HepG2 (cell line): ENCODE data around the gene SELENOW. TPM values are rescaled to one million over a fixed set of nuclear protein-coding genes. Genes with fewer than 3 reads are reported as not detected.

ENCODE experiments used
- ATAC-seq: fragments of 200-7000 bp; cut with Tn5 transposase; 3 replicates; pipeline ENCODE4 v1.9.1; 2020; ENCODE audit warnings: mild to moderate bottlenecking, moderate library complexity
- BruUV-seq: library from RNA; stranded (reverse); fragments of 400-500 nt; replicated peaks from 2 replicates; lab custom pipeline; 2021; lab: Mats Ljungman, UMichigan
- CTCF ChIA-PET: fragments of 300-600 bp; formaldehyde crosslinking; extraction: SDS; loops from one replicate; lab custom pipeline; 2021; ENCODE audit warnings: low total read pairs, inconsistent platforms, low intra/inter-chr PET ratio; lab: Yijun Ruan, JAX
- POLR2A ChIA-PET: fragments of 350-600 bp; sonication (Branson Sonifier 250); formaldehyde crosslinking; loops from one replicate; lab custom pipeline; 2020; ENCODE audit warnings: antibody characterized with exemption, inconsistent platforms; lab: Yijun Ruan, JAX
- DNase-seq: peaks from one replicate; pipeline ENCODE4 v3.0.0-alpha.2; 2015; ENCODE audit warnings: low spot score
- FAIRE-seq: peaks from 3 replicates; lab custom pipeline; 2011; peaks lifted over from hg19 to GRCh38; lab: Jason Lieb, UNC
- H2AFZ ChIP-seq: one replicate; pipeline ENCODE4 v1.6.1; 2011; ENCODE audit warnings: low read length, inconsistent platforms
- H3K27ac ChIP-seq: fragments of 300-600 bp; 3 replicates; pipeline ENCODE4 v1.8.0; 2011; ENCODE audit warnings: mixed run types, mild to moderate bottlenecking, mixed read lengths, low read length, inconsistent platforms; ENCODE audit not compliant: insufficient read depth; ENCODE audit errors: extremely low read length
- H3K27me3 ChIP-seq, 2 experiments: fragments of 200-600 bp in 1 of 2; 2 replicates in 1 of 2; 3 replicates in 1 of 2; pipeline versions ENCODE4 v1.6.0 to v1.8.0; 2011; ENCODE audit warnings: low read length in 2 of 2, mild to moderate bottlenecking in 2 of 2, moderate library complexity in 2 of 2, inconsistent platforms in 1 of 2; ENCODE audit not compliant: insufficient read depth in 2 of 2, control insufficient read depth in 1 of 2
- H3K36me3 ChIP-seq, 2 experiments: fragments of 200-600 bp in 1 of 2; replicated peaks in 1 of 2; 2 replicates in 1 of 2; 3 replicates in 1 of 2; pipeline versions ENCODE4 v1.5.1 to v1.8.0; 2011; ENCODE audit warnings: low read length in 2 of 2, inconsistent platforms in 1 of 2; ENCODE audit not compliant: insufficient read depth in 2 of 2, control insufficient read depth in 1 of 2
- H3K4me1 ChIP-seq: 2 replicates; pipeline ENCODE4 v1.5.1; 2012; ENCODE audit warnings: low read length, inconsistent platforms; ENCODE audit not compliant: insufficient read depth
- H3K4me2 ChIP-seq: 2 replicates; pipeline ENCODE4 v1.6.0; 2011; ENCODE audit warnings: low read depth, low read length, inconsistent platforms
- H3K4me3 ChIP-seq, 3 experiments: fragments of 200-600 bp in 1 of 3; sonication (generic), shearing (Covaris generic) in 1 of 3; replicated peaks in 1 of 3; 2 replicates each; pipeline ENCODE4 v1.5.1; 2011 to 2016; ENCODE audit warnings: low read length in 3 of 3, inconsistent platforms in 2 of 3, low read depth in 2 of 3, mild to moderate bottlenecking in 2 of 3, control low read depth in 1 of 3, mixed read lengths in 1 of 3; ENCODE audit not compliant: insufficient read depth in 1 of 3
- H3K79me2 ChIP-seq: one replicate; pipeline ENCODE4 v1.6.1; 2011; ENCODE audit warnings: low read length, inconsistent platforms; ENCODE audit not compliant: insufficient read depth
- H3K9ac ChIP-seq: 2 replicates; pipeline ENCODE4 v1.6.0; 2011; ENCODE audit warnings: mild to moderate bottlenecking, low read depth, low read length, inconsistent platforms; ENCODE audit not compliant: insufficient read depth
- H3K9me3 ChIP-seq: 2 replicates; pipeline ENCODE4 v1.5.1; 2012; ENCODE audit warnings: mild to moderate bottlenecking, low read length
- H4K20me1 ChIP-seq: 2 replicates; pipeline ENCODE4 v1.6.0; 2011; ENCODE audit warnings: inconsistent platforms, mild to moderate bottlenecking, low read length, moderate library complexity; ENCODE audit not compliant: insufficient read depth
- AGO2 ChIP-seq: fragments of 200-400 bp; formaldehyde crosslinking; optimal IDR thresholded peaks from 2 replicates; pipeline ENCODE3; 2017; ENCODE audit warnings: mild to moderate bottlenecking, low read depth, low read length, moderate library complexity
- E2F5 ChIP-seq: sonication (generic); formaldehyde crosslinking; conservative IDR thresholded peaks from 2 replicates; pipeline ENCODE4 v1.4.0; 2020; ENCODE audit warnings: missing genetic modification reagents
- HNRNPH1 ChIP-seq: fragments of 200-400 bp; formaldehyde crosslinking; optimal IDR thresholded peaks from 2 replicates; pipeline ENCODE3; 2017; ENCODE audit warnings: mild to moderate bottlenecking, low read depth, low read length
- KDM2A ChIP-seq: sonication (generic); formaldehyde crosslinking; IDR thresholded peaks from 2 replicates; pipeline ENCODE4 v1.4.0; 2020; ENCODE audit warnings: low read depth, missing genetic modification reagents, borderline replicate concordance
- MAZ ChIP-seq, 2 experiments: sonication (generic) in 1 of 2; formaldehyde crosslinking in 1 of 2; IDR thresholded peaks; 2 replicates each; pipeline versions ENCODE4 v1.5.0 to v1.6.1; 2012 to 2020; ENCODE audit warnings: low read depth in 2 of 2, mild to moderate bottlenecking in 2 of 2, borderline replicate concordance in 1 of 2, improper control_type of control experiment in 1 of 2, low read length in 1 of 2, missing genetic modification reagents in 1 of 2, moderate library complexity in 1 of 2
- PCBP2 ChIP-seq: fragments of 200-400 bp; formaldehyde crosslinking; optimal IDR thresholded peaks from 2 replicates; pipeline ENCODE3; 2018; ENCODE audit warnings: low read length, low read depth; ENCODE audit not compliant: poor library complexity, severe bottlenecking
- PHF20 ChIP-seq: sonication (generic); formaldehyde crosslinking; IDR thresholded peaks from 2 replicates; pipeline ENCODE4 v1.5.0; 2020; ENCODE audit warnings: mild to moderate bottlenecking, missing genetic modification reagents
- PHF5A ChIP-seq: IDR thresholded peaks from one replicate; pipeline ENCODE4 v1.6.1; 2018; ENCODE audit warnings: low read depth, missing genetic modification reagents; ENCODE audit not compliant: unreplicated experiment
- POLR2A ChIP-seq, 2 experiments: IDR thresholded peaks; 2 replicates each; pipeline ENCODE4 v1.6.1; 2011; ENCODE audit warnings: low read depth in 2 of 2, low read length in 2 of 2, mild to moderate bottlenecking in 1 of 2, moderate library complexity in 1 of 2; ENCODE audit not compliant: insufficient read depth in 1 of 2
- RBFOX2 ChIP-seq: fragments of 200-400 bp; formaldehyde crosslinking; IDR thresholded peaks from 2 replicates; pipeline ENCODE4 v1.6.1; 2017; ENCODE audit warnings: low read depth, mild to moderate bottlenecking, low read length
- REPIN1 ChIP-seq: sonication (generic); formaldehyde crosslinking; IDR thresholded peaks from 2 replicates; pipeline ENCODE4 v1.8.0; 2022; ENCODE audit warnings: missing genetic modification reagents, low read depth, mild to moderate bottlenecking, borderline replicate concordance
- SAFB2 ChIP-seq: sonication (generic); formaldehyde crosslinking; IDR thresholded peaks from 2 replicates; pipeline ENCODE4 v1.5.1; 2020; ENCODE audit warnings: missing genetic modification reagents, low read depth, mild to moderate bottlenecking, borderline replicate concordance
- ZNF12 ChIP-seq: sonication (generic); formaldehyde crosslinking; IDR thresholded peaks from 2 replicates; pipeline ENCODE4 v1.5.0; 2020; ENCODE audit warnings: missing genetic modification reagents
- ZNF296 ChIP-seq: sonication (generic); formaldehyde crosslinking; conservative IDR thresholded peaks from 2 replicates; pipeline ENCODE4 v1.5.0; 2020; ENCODE audit warnings: mild to moderate bottlenecking, missing genetic modification reagents
- ZNF7 ChIP-seq: IDR thresholded peaks from 2 replicates; pipeline ENCODE4 v1.6.1; 2016; ENCODE audit warnings: missing biosample characterization, missing genetic modification reagents
- WGBS: methylation state at CpG from one replicate; pipeline ENCODE4 v1.1.6; 2017; ENCODE audit warnings: low lambda C conversion rate; 5-methylcytosine and 5-hydroxymethylcytosine counted together
- in situ Hi-C: cut with HindIII; loops from 2 replicates; pipeline ENCODE4 v1.10.0; 2017; ENCODE audit warnings: low pct_unique_long_range_greater_than_20kb; ENCODE audit not compliant: extremely low pct_ligation_motif_present
- intact Hi-C: fragments of 100-400 bp; cut with micrococcal nuclease; formaldehyde crosslinking; loops from one replicate; pipeline ENCODE4 v1.10.0; 2022; ENCODE audit not compliant: unreplicated experiment
- polyA plus RNA-seq, 8 experiments: library from polyadenylated mRNA; depleted of rRNA in 3 of 8; stranded (reverse) in 7 of 8; unstranded in 1 of 8; fragments of >200 nt; fragmentation: Illumina TruSeq in 4 of 8; extraction: Trizol in 4 of 8; gene quantifications; 2 replicates each; pipeline versions ENCODE4 v1.2.1 to v1.2.3, GENCODE V29; 2011 to 2016; ENCODE audit warnings: low read depth in 4 of 8, missing spikeins in 1 of 8, mixed read lengths in 1 of 8; ENCODE audit not compliant: insufficient read depth in 1 of 8
- total RNA-seq, 5 experiments: library from RNA; depleted of rRNA; stranded (reverse); fragments of >200 nt; fragmentation: Illumina TruSeq; extraction: Trizol; gene quantifications; 2 replicates each; pipeline ENCODE4 v1.2.3, GENCODE V29; 2016; ENCODE audit warnings: low read depth in 1 of 5

The SELENOW gene
- total and polyA plus RNA-seq, 2 of the 13 experiments (the other 11 are each of a cell fraction or from before 2014, with no cell fraction given) = 50.3 to 64.7 TPM

DNA sequence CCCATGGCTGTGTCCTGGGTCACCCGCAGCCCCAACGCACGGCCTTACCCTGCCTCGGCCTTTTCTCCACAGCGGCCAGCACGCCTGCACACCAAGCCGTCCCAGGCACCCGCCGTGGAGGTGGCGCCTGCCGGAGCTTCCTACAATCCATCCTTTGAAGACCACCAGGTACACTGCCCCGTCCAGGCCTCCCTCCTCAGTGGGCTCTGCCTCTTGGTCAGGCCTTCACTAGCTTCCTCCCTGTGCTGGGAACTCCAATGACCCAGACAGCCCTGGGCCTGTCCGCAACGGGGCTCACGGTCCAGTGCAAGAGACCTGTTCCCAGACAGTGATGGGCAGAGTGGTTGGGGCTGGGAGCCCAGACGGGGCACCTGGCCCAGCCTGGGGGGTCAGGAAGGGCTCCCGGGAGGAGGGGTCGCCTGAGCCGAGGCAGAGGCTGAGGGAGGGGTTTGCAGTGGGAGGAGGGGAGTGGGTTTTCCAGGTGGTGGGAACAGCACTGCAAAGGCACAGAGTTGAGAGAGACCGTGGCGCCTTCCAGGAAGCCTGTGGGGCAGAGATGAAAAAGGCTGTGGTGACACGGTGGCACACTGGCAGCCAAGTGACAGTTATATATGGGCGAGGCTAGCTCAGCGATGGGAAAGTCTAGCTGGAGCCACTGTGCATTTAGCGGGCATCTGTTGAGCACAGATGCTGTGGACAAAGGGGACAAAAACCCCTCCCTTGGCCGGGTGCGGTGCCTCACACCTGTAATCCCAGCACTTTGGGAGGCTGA, 25.9 kb upstream of the SELENOW start:
- Histone ChIP-seq H3K9ac (no peak overlapping the region), H3K4me2 (no peak overlapping the region), H3K4me3 (no peak overlapping the region), H3K4me1 (peaks cover 37% of the 10 kb centered on the region), H2AFZ (no peak overlapping the region), H4K20me1 (0 out of 2 replicates have a peak, but pooled peaks cover 12% of the 10 kb centered on the region), H3K79me2 (peaks cover 10% of the 10 kb centered on the region), H3K36me3 (peaks cover 41 to 83% of the 10 kb centered on the region in 2 experiments; a peak in 4 of 5 replicates), H3K27me3 (no peaks in the 10 kb centered on the region), H3K9me3 (no peaks in the 10 kb centered on the region), H3K27ac (no peak overlapping the region)
- POLR2A ChIA-PET = interaction anchor here (0.6 kb wide), 1 partner anchor 36 kb away, joined by 3 read pairs; no protein-coding TSS in a partner anchor
- no peak for ATAC-seq
- no TSS peak for BruUV-seq
- 0 out of 4 replicates have a peak, but pooled peaks of 1 of the 2 experiments have one; percentile 23 for TF ChIP-seq POLR2A (IDR thresholded peaks at IDR 0.05; ENCODE audit: insufficient read depth in 1 of 2, low read depth in 2 of 2, low read length in 2 of 2)
- TF ChIP-seq ZNF296 (CRISPR knock-in tag) = no peak
- TF ChIP-seq PHF20 (CRISPR knock-in tag) = no peak
- TF ChIP-seq SAFB2 (CRISPR knock-in tag) = no peak
- TF ChIP-seq HNRNPH1 = no peak
- TF ChIP-seq PHF5A (CRISPR knock-in tag) = no peak
- no peak for TF ChIP-seq KDM2A (CRISPR knock-in tag)
- TF ChIP-seq PCBP2 = no peak
- no peak for TF ChIP-seq MAZ (IDR thresholded peaks at IDR 0.05; ENCODE audit: borderline replicate concordance, low read depth, low read length)
- no peak for TF ChIP-seq MAZ (CRISPR knock-in tag; IDR thresholded peaks at IDR 0.05; ENCODE audit: low read depth)
- TF ChIP-seq AGO2 = peak; percentile 83
- TF ChIP-seq REPIN1 (CRISPR knock-in tag) = no peak
- TF ChIP-seq RBFOX2 = peak; percentile 53
- no peak for TF ChIP-seq ZNF7 (CRISPR knock-in tag)
- no peak for TF ChIP-seq ZNF12 (CRISPR knock-in tag)
- TF ChIP-seq E2F5 = no peak
- WGBS = 97% methylated on average over 23 of the region's 27 CpGs
- in situ Hi-C loops = no loop called here
- FAIRE-seq = no peak
- DNase-seq = no peak
- CTCF ChIA-PET = no interaction called here
- intact Hi-C loops = no loop called here
